Neural cell (in vitro differentiated cells): ENCODE measurements around the gene FAM171A2.
"Not testable (repeated sequence)": the region's sequence is repeated elsewhere in the genome, so short reads cannot be mapped to it uniquely, and the experiment has no call there.

Experiments
- CTCF ChIP-seq: fragments of 450-650 bp; IDR thresholded peaks from 2 replicates; pipeline ENCODE4 v1.5.1; 2014; ENCODE audit warnings: antibody characterized with exemption, mild to moderate bottlenecking, moderate library complexity; ENCODE audit not compliant: poor library complexity, severe bottlenecking
- EP300 ChIP-seq: fragments of 450-650 bp; conservative IDR thresholded peaks from 2 replicates; pipeline ENCODE4 v1.6.1; 2014; ENCODE audit warnings: antibody characterized with exemption, mild to moderate bottlenecking, moderate library complexity; ENCODE audit not compliant: poor library complexity, severe bottlenecking
- EZH2 ChIP-seq: fragments of 200-600, 300-800 bp; shearing (Covaris generic), sonication (generic); IDR thresholded peaks from 2 replicates; pipeline ENCODE4 v1.6.1; 2014; ENCODE audit warnings: antibody characterized with exemption, low read length, borderline replicate concordance, mild to moderate bottlenecking; ENCODE audit not compliant: insufficient read depth, poor library complexity, severe bottlenecking
- POLR2AphosphoS5 ChIP-seq: IDR thresholded peaks from 2 replicates; pipeline ENCODE4 v1.6.1; 2012
- RAD21 ChIP-seq: fragments of 450-650 bp; conservative IDR thresholded peaks from 2 replicates; pipeline ENCODE4 v1.6.1; 2014; ENCODE audit warnings: antibody characterized with exemption, mild to moderate bottlenecking, moderate library complexity
- REST ChIP-seq: IDR thresholded peaks from 2 replicates; pipeline ENCODE4 v1.6.1; 2012; ENCODE audit warnings: borderline replicate concordance
- SMC3 ChIP-seq: fragments of 450-650 bp; conservative IDR thresholded peaks from 2 replicates; pipeline ENCODE4 v1.6.1; 2014; ENCODE audit warnings: antibody characterized with exemption, mild to moderate bottlenecking, moderate library complexity; ENCODE audit not compliant: poor library complexity
- TAF1 ChIP-seq: IDR thresholded peaks from 2 replicates; pipeline ENCODE4 v1.6.1; 2012; ENCODE audit warnings: low read depth

- TF ChIP-seq CTCF, EZH2, POLR2AphosphoS5, TAF1, RAD21, SMC3, EP300, REST: not testable (repeated sequence)
Observed at GRCh38 chr17:44365051-44365450, 1.4 kb upstream of the FAM171A2 start.
